ENCODE results near the gene SH3BGRL2. TPM values are rescaled to one million over a fixed set of nuclear protein-coding genes. Genes with fewer than 3 reads are reported as not detected.

SH3BGRL2 gene
- total and polyA plus RNA-seq, 2 of the 8 experiments (the other 6 are each of a cell fraction or from before 2014, with no cell fraction given) = 6.0 to 20.3 TPM

GRCh38 chr6:79710127-79710526, 79.0 kb downstream of the SH3BGRL2 start:
- Histone ChIP-seq H3K79me1 (ENCODE audit: low read depth, low read length) (no peaks in the 10 kb centered on the region), H3K27ac (ENCODE audit: low read depth, low read length) (no peak overlapping the region), H2BK5ac (ENCODE audit: low read depth, low read length) (no peak overlapping the region), H3K4me1 (replicated peaks in 1 of 4; ENCODE audit: control insufficient read depth in 3 of 4, insufficient read depth in 4 of 4, low read length in 3 of 4) (peaks cover 5 to 15% (median 9%) of the 10 kb centered on the region in 4 experiments), H3K9me3 (ENCODE audit: insufficient read depth in 2 of 2, low read depth in 1 of 2, low read length in 1 of 2) (no peaks in the 10 kb centered on the region), H2AFZ (ENCODE audit: low read length) (no peak overlapping the region), H3K4ac (replicated peaks; ENCODE audit: insufficient read length, low read depth, low read length) (no peak overlapping the region), H4K91ac (replicated peaks; ENCODE audit: insufficient read length, low read length) (no peak overlapping the region), H3K23ac (ENCODE audit: insufficient read length) (no peak overlapping the region), H3K36me3 (ENCODE audit: control insufficient read depth in 2 of 4, insufficient read depth in 4 of 4, low read length in 3 of 4) (no peaks in the 10 kb centered on the region), H3K79me2 (ENCODE audit: control insufficient read depth in 1 of 2, insufficient read depth in 2 of 2, low read length in 2 of 2) (no peaks in the 10 kb centered on the region), H4K5ac (ENCODE audit: insufficient read length, low read depth, low read length) (no peak overlapping the region), H3K14ac (ENCODE audit: insufficient read length) (no peak overlapping the region), H3K4me3 (ENCODE audit: extremely low read depth in 1 of 4, insufficient read depth in 2 of 4, low read depth in 3 of 4, low read length in 4 of 4) (no peak overlapping the region), H2AK5ac (ENCODE audit: low read depth, low read length) (no peak overlapping the region), H3K27me3 (replicated peaks in 1 of 4; ENCODE audit: control insufficient read depth in 3 of 4, extremely low read depth in 1 of 4, insufficient read depth in 3 of 4, low read length in 3 of 4) (no peaks in the 10 kb centered on the region), H3K4me2 (ENCODE audit: insufficient read depth in 1 of 2, low read depth in 2 of 2, low read length in 2 of 2) (no peak overlapping the region), H3K56ac (replicated peaks; ENCODE audit: insufficient read length, low read depth, low read length) (no peak overlapping the region), H4K8ac (ENCODE audit: extremely low read depth, insufficient read depth, low read length) (no peak overlapping the region), H2BK12ac (ENCODE audit: low read depth, low read length) (no peak overlapping the region), H2BK15ac (ENCODE audit: low read length) (no peak overlapping the region), H3K18ac (ENCODE audit: extremely low read depth, low read length) (no peak overlapping the region), H3K23me2 (ENCODE audit: low read depth, low read length) (no peaks in the 10 kb centered on the region), H2BK120ac (replicated peaks; ENCODE audit: low read depth, low read length) (no peak overlapping the region), H2BK20ac (ENCODE audit: low read length) (no peak overlapping the region), H4K20me1 (replicated peaks in 1 of 2; ENCODE audit: control insufficient read depth in 1 of 2, insufficient read depth in 2 of 2, low read length in 2 of 2) (no peaks in the 10 kb centered on the region), H3K9ac (replicated peaks in 1 of 4; ENCODE audit: extremely low read depth in 1 of 4, low read depth in 3 of 4, low read length in 3 of 4) (no peak overlapping the region)
- TF ChIP-seq NRF1 (IDR thresholded peaks at IDR 0.05; ENCODE audit: low read depth, low read length) (no peak), RXRA (IDR thresholded peaks at IDR 0.05; ENCODE audit: insufficient read depth, low read depth, low read length) (no peak), POLR2A (IDR thresholded peaks at IDR 0.05; ENCODE audit: control extremely low read depth in 1 of 2, low read depth in 2 of 2, low read length in 2 of 2) (no peak), TEAD4 (IDR thresholded peaks at IDR 0.05; ENCODE audit: low read depth, low read length) (no peak), SUZ12 (IDR thresholded peaks at IDR 0.05; ENCODE audit: low read length) (no peak), USF2 (IDR thresholded peaks at IDR 0.05; ENCODE audit: low read length) (no peak)
- ChIA-PET POLR2A (ENCODE audit: partially characterized antibody) (no interaction called here), CTCF (ENCODE audit: partially characterized antibody) (interaction anchor here (0.6 to 5.3 kb wide), 6 partner anchors 9 to 63 kb away, joined by 3 to 27 read pairs (median 4); no protein-coding TSS in a partner anchor)
- 91% methylated on average over 3 of the region's 3 CpGs; no CpG with 5 or more reads in 1 of the 2 experiments for WGBS, 2 experiments (ENCODE audit: extremely low coverage in 1 of 2, insufficient coverage in 1 of 2, insufficient read length in 1 of 2, insufficient replicate concordance in 2 of 2, low coverage in 1 of 2, low lambda C conversion rate in 2 of 2, missing lambda C conversion rate in 1 of 2)
- DNase-seq (ENCODE audit: low read depth in 1 of 2, low spot score in 2 of 2) (no peak), FAIRE-seq (no peak)

Data from H1 (cell line).